HUES64 (cell line): ENCODE results near the gene LAMA2.

Experiments
- H3K27ac ChIP-seq: 2 replicates; pipeline ENCODE4 v1.7.0; 2013; ENCODE audit warnings: low read depth, low read length, inconsistent platforms
- H3K27me3 ChIP-seq: 2 replicates; pipeline ENCODE4 v1.6.1; 2013; ENCODE audit warnings: mild to moderate bottlenecking, low read length; ENCODE audit not compliant: insufficient read depth
- H3K36me3 ChIP-seq: 2 replicates; pipeline ENCODE4 v1.6.1; 2013; ENCODE audit warnings: mild to moderate bottlenecking, low read length; ENCODE audit not compliant: insufficient read depth
- H3K4me1 ChIP-seq: 2 replicates; pipeline ENCODE4 v1.6.1; 2013; ENCODE audit warnings: mild to moderate bottlenecking, low read length, moderate library complexity; ENCODE audit not compliant: insufficient read depth
- H3K4me3 ChIP-seq: 2 replicates; pipeline ENCODE4 v1.5.1; 2013; ENCODE audit warnings: mild to moderate bottlenecking, low read length, moderate library complexity
- H3K9ac ChIP-seq: 2 replicates; pipeline ENCODE4 v1.6.1; 2013; ENCODE audit warnings: mild to moderate bottlenecking, low read depth, low read length
- H3K9me3 ChIP-seq: 2 replicates; pipeline ENCODE4 v1.6.1; 2013; ENCODE audit warnings: low read depth, low read length; ENCODE audit not compliant: insufficient read depth
- WGBS: fragments of 150-250, 120-280 bp; methylation state at CpG from one replicate; pipeline ENCODE4 v1.1.7; 2013; ENCODE audit warnings: missing lambda C conversion rate; 5-methylcytosine and 5-hydroxymethylcytosine counted together

The LAMA2 gene

GRCh38 chr6:128918886-128919285 is 35.9 kb downstream of the LAMA2 start:
- 100% methylated on average over 1 of the region's 2 CpGs for whole genome bisulfite sequencing
- no peaks in the 10 kb centered on the region for H3K4me1 ChIP-seq
- H3K27me3 ChIP-seq: no peaks in the 10 kb centered on the region
- no peaks in the 10 kb centered on the region for H3K9me3 ChIP-seq
- H3K4me3 ChIP-seq: no peak overlapping the region
- H3K9ac ChIP-seq: no peak overlapping the region
- H3K27ac ChIP-seq: no peak overlapping the region
- H3K36me3 ChIP-seq: no peaks in the 10 kb centered on the region

GRCh38 chr6:128919412-128920180 is 36.7 kb downstream of the LAMA2 start:
- Histone ChIP-seq H3K36me3 (no peaks in the 10 kb centered on the region), H3K9me3 (no peaks in the 10 kb centered on the region), H3K4me1 (no peaks in the 10 kb centered on the region), H3K4me3 (no peak overlapping the region), H3K27ac (no peak overlapping the region), H3K27me3 (no peaks in the 10 kb centered on the region), H3K9ac (no peak overlapping the region)
- 91% methylated on average over 2 of the region's 2 CpGs for WGBS

- H3K27ac ChIP-seq: no peak overlapping the region
- WGBS: 81% methylated on average over 1 of the region's 1 CpG
- no peaks in the 10 kb centered on the region for H3K27me3 ChIP-seq
- no peaks in the 10 kb centered on the region for H3K9me3 ChIP-seq
- no peak overlapping the region for H3K4me3 ChIP-seq
- H3K36me3 ChIP-seq: no peaks in the 10 kb centered on the region
- H3K4me1 ChIP-seq: no peaks in the 10 kb centered on the region
- H3K9ac ChIP-seq: no peak overlapping the region
Observed at GRCh38 chr6:128925765-128926164, 42.8 kb downstream of the LAMA2 start.

- Histone ChIP-seq H3K4me1 (no peaks in the 10 kb centered on the region), H3K4me3 (no peak overlapping the region)
- WGBS: 97% methylated on average over 34 of the region's 34 CpGs
Observed at GRCh38 chr6:128929869-128930268, 46.9 kb downstream of the LAMA2 start.

GRCh38 chr6:128930321-128930720 is 47.4 kb downstream of the LAMA2 start:
- Histone ChIP-seq H3K9ac (no peak overlapping the region), H3K36me3 (no peaks in the 10 kb centered on the region), H3K27me3 (no peaks in the 10 kb centered on the region), H3K9me3 (no peaks in the 10 kb centered on the region), H3K4me1 (no peaks in the 10 kb centered on the region), H3K4me3 (no peak overlapping the region), H3K27ac (no peak overlapping the region)
- WGBS: 87% methylated on average over 5 of the region's 5 CpGs

More at GRCh38 chr6:128929869-128930268, 46.9 kb downstream of the LAMA2 start:
- H3K27me3 ChIP-seq: no peaks in the 10 kb centered on the region
- no peaks in the 10 kb centered on the region for H3K36me3 ChIP-seq
- H3K9ac ChIP-seq: no peak overlapping the region
- no peak overlapping the region for H3K27ac ChIP-seq
- H3K9me3 ChIP-seq: no peaks in the 10 kb centered on the region

- H3K9ac ChIP-seq: no peak overlapping the region
- H3K27me3 ChIP-seq: no peaks in the 10 kb centered on the region
- WGBS: 88% methylated on average over 1 of the region's 1 CpG
Observed at GRCh38 chr6:128932061-128932460, 49.1 kb downstream of the LAMA2 start.

GRCh38 chr6:128950864-128951263 is 67.9 kb downstream of the LAMA2 start:
- no CpG with 5 or more reads among the region's 1 CpG for WGBS
- Histone ChIP-seq H3K4me3 (no peak overlapping the region), H3K27ac (no peak overlapping the region), H3K36me3 (no peaks in the 10 kb centered on the region), H3K4me1 (peaks cover 23% of the 10 kb centered on the region), H3K9me3 (no peaks in the 10 kb centered on the region), H3K9ac (no peak overlapping the region), H3K27me3 (no peaks in the 10 kb centered on the region)

More at GRCh38 chr6:128932061-128932460, 49.1 kb downstream of the LAMA2 start:
- H3K4me3 ChIP-seq: no peak overlapping the region
- no peaks in the 10 kb centered on the region for H3K4me1 ChIP-seq
- no peaks in the 10 kb centered on the region for H3K9me3 ChIP-seq
- no peak overlapping the region for H3K27ac ChIP-seq
- no peaks in the 10 kb centered on the region for H3K36me3 ChIP-seq

GRCh38 chr6:128952902-128953301 is 70.0 kb downstream of the LAMA2 start:
- 93% methylated on average over 1 of the region's 3 CpGs for WGBS
- Histone ChIP-seq H3K9ac (no peak overlapping the region), H3K27me3 (no peaks in the 10 kb centered on the region), H3K36me3 (no peaks in the 10 kb centered on the region), H3K4me3 (no peak overlapping the region), H3K27ac (no peak overlapping the region), H3K9me3 (no peaks in the 10 kb centered on the region), H3K4me1 (peaks cover 23% of the 10 kb centered on the region)

GRCh38 chr6:128954308-128955043 is 71.5 kb downstream of the LAMA2 start:
- Histone ChIP-seq H3K36me3 (no peaks in the 10 kb centered on the region), H3K27ac (peak overlapping the region; percentile 68; the same call in 1 of the 2 replicates), H3K9ac (no peak overlapping the region), H3K4me1 (peaks cover 23% of the 10 kb centered on the region), H3K4me3 (no peak overlapping the region), H3K9me3 (no peaks in the 10 kb centered on the region), H3K27me3 (no peaks in the 10 kb centered on the region)
- no CpG with 5 or more reads among the region's 1 CpG for WGBS

- no peak overlapping the region for H3K9ac ChIP-seq
- no peaks in the 10 kb centered on the region for H3K9me3 ChIP-seq
- no peak overlapping the region for H3K27ac ChIP-seq
- WGBS: 71% methylated on average over 2 of the region's 2 CpGs
- peaks cover 18% of the 10 kb centered on the region for H3K4me1 ChIP-seq
- H3K4me3 ChIP-seq: no peak overlapping the region
- no peaks in the 10 kb centered on the region for H3K27me3 ChIP-seq
- no peaks in the 10 kb centered on the region for H3K36me3 ChIP-seq
Observed at GRCh38 chr6:128963561-128963960, 80.6 kb downstream of the LAMA2 start.

GRCh38 chr6:128964233-128964755 is 81.4 kb downstream of the LAMA2 start:
- Histone ChIP-seq H3K9ac (no peak overlapping the region), H3K27me3 (no peaks in the 10 kb centered on the region), H3K9me3 (no peaks in the 10 kb centered on the region), H3K4me1 (peaks cover 18% of the 10 kb centered on the region), H3K36me3 (no peaks in the 10 kb centered on the region), H3K27ac (no peak overlapping the region), H3K4me3 (no peak overlapping the region)
- WGBS: 92% methylated on average over 1 of the region's 1 CpG
